WERI-Rb-1 (cell line): ENCODE data around the gene LEF1.

Experiments
- DNase-seq: peaks from one replicate; pipeline ENCODE4 v3.0.0-alpha.2; 2020
- H3K27ac ChIP-seq: fragments of 250-450 bp; sonication (Bioruptor Pico); 2 replicates; pipeline ENCODE4 v1.5.1; 2020; ENCODE audit warnings: mild to moderate bottlenecking, moderate library complexity
- H3K27me3 ChIP-seq: fragments of 250-450 bp; sonication (Bioruptor Pico); 2 replicates; pipeline ENCODE4 v1.5.1; 2021; ENCODE audit warnings: mild to moderate bottlenecking, low read depth, moderate library complexity; ENCODE audit not compliant: insufficient read depth, severe bottlenecking
- H3K36me3 ChIP-seq: fragments of 250-450 bp; sonication (Bioruptor Pico); 2 replicates; pipeline ENCODE4 v1.5.1; 2020; ENCODE audit warnings: mild to moderate bottlenecking, moderate library complexity
- H3K4me3 ChIP-seq: 2 replicates; pipeline ENCODE4 v1.5.1; 2011; ENCODE audit warnings: low read depth, mild to moderate bottlenecking, control low read depth, low read length
- H3K9me3 ChIP-seq: fragments of 250-450 bp; sonication (Bioruptor Pico); 2 replicates; pipeline ENCODE4 v1.5.1; 2021; ENCODE audit warnings: mild to moderate bottlenecking, moderate library complexity; ENCODE audit not compliant: severe bottlenecking
- CTCF ChIP-seq: IDR thresholded peaks from 2 replicates; pipeline ENCODE4 v1.5.1; 2011; ENCODE audit warnings: low read depth, mild to moderate bottlenecking, control low read depth, inconsistent platforms, low read length

The LEF1 gene

GRCh38 chr4:108048997-108049396, 119.7 kb downstream of the LEF1 start:
- no peaks in the 10 kb centered on the region for H3K27me3 ChIP-seq
- no peaks in the 10 kb centered on the region for H3K36me3 ChIP-seq
- H3K9me3 ChIP-seq, result no peaks in the 10 kb centered on the region
- no peak overlapping the region for H3K27ac ChIP-seq
- H3K4me3 ChIP-seq, result no peak overlapping the region
- no peak for DNase-seq
- no peak for TF ChIP-seq CTCF

- no peak for DNase-seq
Observed at GRCh38 chr4:108048157-108048556, 120.6 kb downstream of the LEF1 start.

GRCh38 chr4:108047199-108047598, 121.5 kb downstream of the LEF1 start:
- H3K9me3 ChIP-seq, result no peaks in the 10 kb centered on the region
- no peaks in the 10 kb centered on the region for H3K27me3 ChIP-seq
- H3K4me3 ChIP-seq, result no peak overlapping the region
- no peak for TF ChIP-seq CTCF
- H3K27ac ChIP-seq, result no peak overlapping the region
- DNase-seq, result no peak
- H3K36me3 ChIP-seq, result no peaks in the 10 kb centered on the region

More at GRCh38 chr4:108048157-108048556, 120.6 kb downstream of the LEF1 start:
- no peak overlapping the region for H3K27ac ChIP-seq
- TF ChIP-seq CTCF, result no peak
- no peaks in the 10 kb centered on the region for H3K9me3 ChIP-seq
- H3K36me3 ChIP-seq, result no peaks in the 10 kb centered on the region
- H3K4me3 ChIP-seq, result no peak overlapping the region
- H3K27me3 ChIP-seq, result no peaks in the 10 kb centered on the region

GRCh38 chr4:108045687-108046024, 123.1 kb downstream of the LEF1 start:
- no peak for DNase-seq

GRCh38 chr4:108044951-108045686, 123.6 kb downstream of the LEF1 start:
- no peak overlapping the region for H3K27ac ChIP-seq

More at GRCh38 chr4:108045687-108046024, 123.1 kb downstream of the LEF1 start:
- no peaks in the 10 kb centered on the region for H3K27me3 ChIP-seq
- H3K4me3 ChIP-seq, result no peak overlapping the region
- no peak for TF ChIP-seq CTCF
- no peaks in the 10 kb centered on the region for H3K36me3 ChIP-seq
- no peaks in the 10 kb centered on the region for H3K9me3 ChIP-seq
- no peak overlapping the region for H3K27ac ChIP-seq

More at GRCh38 chr4:108044951-108045686, 123.6 kb downstream of the LEF1 start:
- H3K9me3 ChIP-seq, result no peaks in the 10 kb centered on the region
- no peak overlapping the region for H3K4me3 ChIP-seq
- H3K36me3 ChIP-seq, result no peaks in the 10 kb centered on the region
- no peak for DNase-seq
- no peaks in the 10 kb centered on the region for H3K27me3 ChIP-seq
- no peak for TF ChIP-seq CTCF
